IMR-90 (cell line): ENCODE data around the gene PLAC9. TPM values are rescaled to one million over a fixed set of nuclear protein-coding genes. Genes with fewer than 3 reads are reported as not detected.

Experiments
- ATAC-seq: fragments of 200-7000 bp; cut with Tn5 transposase; 2 replicates; pipeline ENCODE4 v1.9.1; 2020; ENCODE audit warnings: low read depth, mild to moderate bottlenecking, moderate library complexity
- BruUV-seq: library from RNA; stranded (reverse); fragments of 400-500 nt; replicated peaks from 2 replicates; lab custom pipeline; 2021; lab: Mats Ljungman, UMichigan
- CTCF ChIA-PET: fragments of 300-600 bp; formaldehyde crosslinking; extraction: SDS; loops from one replicate; lab custom pipeline; 2021; ENCODE audit warnings: antibody characterized with exemption; lab: Yijun Ruan, JAX
- POLR2A ChIA-PET: fragments of 300-600 bp; sonication (Branson Sonifier 250); formaldehyde crosslinking; loops from one replicate; lab custom pipeline; 2022; ENCODE audit warnings: antibody characterized with exemption; ENCODE audit not compliant: unreplicated experiment; lab: Charles Lee
- DNase-seq: peaks from one replicate; pipeline ENCODE4 v3.0.0; 2013
- H2AFZ ChIP-seq: replicated peaks from 2 replicates; pipeline ENCODE3; 2013; ENCODE audit warnings: low read length, mild to moderate bottlenecking; ENCODE audit not compliant: poor library complexity
- H2AK5ac ChIP-seq: 2 replicates; pipeline ENCODE4 v1.6.1; 2013; ENCODE audit warnings: low read depth, low read length, inconsistent platforms
- H2AK9ac ChIP-seq: replicated peaks from 2 replicates; pipeline ENCODE3; 2013; ENCODE audit warnings: mild to moderate bottlenecking, low read depth, low read length, moderate library complexity; ENCODE audit not compliant: poor library complexity
- H2BK120ac ChIP-seq: 2 replicates; pipeline ENCODE4 v1.6.1; 2013; ENCODE audit warnings: low read depth, low read length, inconsistent platforms
- H2BK15ac ChIP-seq: 3 replicates; pipeline ENCODE4 v1.6.1; 2013; ENCODE audit warnings: low read depth, low read length, inconsistent platforms
- H2BK20ac ChIP-seq: 2 replicates; pipeline ENCODE4 v1.6.1; 2013; ENCODE audit warnings: low read depth, mild to moderate bottlenecking, inconsistent platforms, low read length, moderate library complexity
- H2BK5ac ChIP-seq: 2 replicates; pipeline ENCODE4 v1.6.1; 2013; ENCODE audit warnings: mild to moderate bottlenecking, low read depth, low read length, inconsistent platforms; ENCODE audit not compliant: poor library complexity, severe bottlenecking
- H3K14ac ChIP-seq: replicated peaks from 2 replicates; pipeline ENCODE4 v1.6.1; 2013; ENCODE audit warnings: low read depth, low read length, inconsistent platforms
- H3K18ac ChIP-seq: 2 replicates; pipeline ENCODE4 v1.6.1; 2013; ENCODE audit warnings: low read depth, low read length, control low read depth
- H3K23ac ChIP-seq: 2 replicates; pipeline ENCODE4 v1.6.1; 2013; ENCODE audit warnings: low read depth, low read length, inconsistent platforms
- H3K27ac ChIP-seq: 2 replicates; pipeline ENCODE4 v1.5.1; 2013; ENCODE audit warnings: mild to moderate bottlenecking, control low read depth, low read length; ENCODE audit not compliant: insufficient read depth
- H3K27me3 ChIP-seq: 2 replicates; pipeline ENCODE4 v1.6.1; 2013; ENCODE audit warnings: low read length; ENCODE audit not compliant: control insufficient read depth, insufficient read depth
- H3K36me3 ChIP-seq: 2 replicates; pipeline ENCODE4 v1.6.1; 2013; ENCODE audit warnings: low read length, mixed read lengths; ENCODE audit not compliant: control insufficient read depth, insufficient read depth
- H3K4ac ChIP-seq: 2 replicates; pipeline ENCODE4 v1.6.1; 2013; ENCODE audit warnings: low read depth, low read length, inconsistent platforms
- H3K4me1 ChIP-seq: 2 replicates; pipeline ENCODE4 v1.6.1; 2013; ENCODE audit warnings: low read length, mixed read lengths; ENCODE audit not compliant: control insufficient read depth, insufficient read depth
- H3K4me2 ChIP-seq: 2 replicates; pipeline ENCODE4 v1.6.1; 2013; ENCODE audit warnings: low read depth, mild to moderate bottlenecking, control low read depth, low read length, moderate library complexity
- H3K4me3 ChIP-seq: 2 replicates; pipeline ENCODE4 v1.5.1; 2013; ENCODE audit warnings: low read depth, mild to moderate bottlenecking, control low read depth, low read length, moderate library complexity; ENCODE audit not compliant: insufficient read depth
- H3K56ac ChIP-seq: 2 replicates; pipeline ENCODE4 v1.6.1; 2013; ENCODE audit warnings: low read length, inconsistent platforms; ENCODE audit not compliant: insufficient read depth; ENCODE audit errors: extremely low read depth
- H3K79me1 ChIP-seq, 2 experiments: 2 replicates each; pipeline ENCODE4 v1.6.1; 2013; ENCODE audit warnings: low read length in 2 of 2, inconsistent platforms in 1 of 2, low read depth in 1 of 2
- H3K9ac ChIP-seq: 2 replicates; pipeline ENCODE4 v1.6.1; 2013; ENCODE audit warnings: low read depth, low read length, control low read depth
- H3K9me1 ChIP-seq: 2 replicates; pipeline ENCODE4 v1.6.1; 2013; ENCODE audit warnings: low read length, inconsistent platforms; ENCODE audit not compliant: insufficient read depth
- H3K9me3 ChIP-seq: 2 replicates; pipeline ENCODE4 v1.6.1; 2013; ENCODE audit warnings: low read length; ENCODE audit not compliant: control insufficient read depth, insufficient read depth
- H4K20me1 ChIP-seq: 2 replicates; pipeline ENCODE4 v1.6.1; 2013; ENCODE audit warnings: low read length, inconsistent platforms; ENCODE audit not compliant: insufficient read depth
- H4K5ac ChIP-seq: 2 replicates; pipeline ENCODE4 v1.6.1; 2013; ENCODE audit warnings: mild to moderate bottlenecking, low read depth, low read length, control low read depth
- H4K8ac ChIP-seq, 2 experiments: 2 replicates each; pipeline ENCODE4 v1.6.1; 2013; ENCODE audit warnings: low read depth in 2 of 2, low read length in 2 of 2, control low read depth in 1 of 2, inconsistent platforms in 1 of 2
- H4K91ac ChIP-seq: 2 replicates; pipeline ENCODE4 v1.6.1; 2013; ENCODE audit warnings: low read depth, low read length, inconsistent platforms; ENCODE audit not compliant: insufficient read depth
- CHD1 ChIP-seq: IDR thresholded peaks from 2 replicates; pipeline ENCODE4 v1.6.1; 2012; ENCODE audit warnings: low read depth, low read length, improper control_type of control experiment
- MAFK ChIP-seq: IDR thresholded peaks from 2 replicates; pipeline ENCODE4 v1.6.1; 2012; ENCODE audit warnings: low read depth, low read length, improper control_type of control experiment
- RCOR1 ChIP-seq: IDR thresholded peaks from 2 replicates; pipeline ENCODE4 v1.6.1; 2012; ENCODE audit warnings: mild to moderate bottlenecking, low read length, improper control_type of control experiment; ENCODE audit not compliant: insufficient replicate concordance
- SMC3 ChIP-seq: fragments of 150-350 bp; IDR thresholded peaks from 2 replicates; pipeline ENCODE4 v1.6.1; 2016; ENCODE audit warnings: low read depth, mild to moderate bottlenecking, antibody characterized with exemption, low read length, moderate library complexity
- WGBS, 2 experiments: methylation state at CpG; one replicate each; pipeline versions ENCODE4 v1.1.5 to v1.1.7; 2013; ENCODE audit warnings: missing lambda C conversion rate in 2 of 2; ENCODE audit not compliant: insufficient read length in 1 of 2; ENCODE audit errors: extremely low coverage in 2 of 2; 5-methylcytosine and 5-hydroxymethylcytosine counted together
- dilution Hi-C: fragments of 300-500 bp; cut with HindIII; formaldehyde crosslinking; loops from one replicate; pipeline ENCODE4 v1.14.3; 2018; ENCODE audit warnings: low sequenced_read_pairs; ENCODE audit not compliant: unreplicated experiment
- in situ Hi-C: fragments of 300-500 bp; cut with MboI; formaldehyde crosslinking; loops from 3 replicates; pipeline ENCODE4 v1.14.3; 2019; ENCODE audit warnings: low sequenced_read_pairs, inconsistent platforms, mixed read lengths
- intact Hi-C: fragments of 100-400 bp; cut with micrococcal nuclease; formaldehyde crosslinking; loops from 2 replicates; pipeline ENCODE4 v1.10.0; 2022
- polyA plus RNA-seq, 3 experiments: library from polyadenylated mRNA; depleted of rRNA; stranded (reverse); fragments of >200 nt; gene quantifications; 2 replicates each; pipeline ENCODE4 v1.2.3, GENCODE V29; 2012; ENCODE audit warnings: low replicate concordance in 1 of 3
- total RNA-seq: library from RNA; depleted of rRNA; stranded (reverse); fragments of >200 nt; gene quantifications from 2 replicates; pipeline ENCODE4 v1.2.3, GENCODE V29; 2012

The PLAC9 gene
- total and polyA plus RNA-seq, 2 of the 4 experiments (the other 2 are of a cell fraction), result 1.6 to 12.2 TPM

DNA sequence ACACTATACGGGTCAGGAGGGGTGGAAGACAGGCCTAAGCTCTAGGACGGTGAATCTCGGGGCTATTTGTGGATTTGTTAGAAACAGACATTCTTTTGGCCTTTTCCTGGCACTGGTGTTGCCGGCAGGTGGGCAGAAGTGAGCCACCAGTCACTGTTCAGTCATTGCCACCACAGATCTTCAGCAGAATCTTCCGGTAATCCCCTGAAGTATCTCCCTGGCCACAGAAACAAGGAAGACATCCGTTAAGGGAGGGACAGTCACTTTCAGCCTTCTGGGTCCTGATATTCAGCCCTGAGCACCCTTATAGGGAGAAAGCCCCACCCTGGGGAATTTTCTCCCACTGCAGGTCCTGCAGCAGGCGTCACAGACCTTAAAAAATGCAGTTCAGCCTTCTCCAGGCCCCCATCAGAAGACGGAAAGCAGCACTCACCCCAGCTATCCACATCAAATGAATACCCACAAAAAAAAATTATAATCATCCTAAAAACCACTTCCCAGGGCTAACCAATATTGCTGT, 23.2 kb downstream of the PLAC9 start:
- BruUV-seq, result no TSS peak
- Histone ChIP-seq H3K14ac (peak overlapping the region; percentile 93), H4K8ac (peak overlapping the region; percentile 13 to 83; a peak in 3 of 4 replicates), H2BK120ac (peak overlapping the region; percentile 96), H3K18ac (peak overlapping the region; percentile 82), H3K36me3 (peaks cover 60% of the 10 kb centered on the region), H3K4me3 (no peak overlapping the region), H3K9me1 (peaks cover 58% of the 10 kb centered on the region), H2AFZ (peak overlapping the region; percentile 38), H2BK15ac (peak overlapping the region; percentile 87; the same call in 2 of the 3 replicates), H2AK5ac (peak overlapping the region; percentile 88), H3K23ac (peak overlapping the region; percentile 96), H2BK5ac (peak overlapping the region; percentile 87), H3K79me1 (peaks cover 32 to 71% of the 10 kb centered on the region in 2 experiments), H4K20me1 (peaks cover 21% of the 10 kb centered on the region), H4K5ac (peak overlapping the region; percentile 69), H3K27me3 (no peaks in the 10 kb centered on the region), H3K56ac (peak overlapping the region; percentile 71), H3K4me2 (peak overlapping the region; percentile 78), H4K91ac (peak overlapping the region; percentile 92), H3K4ac (peak overlapping the region; percentile 98), H3K9ac (peak overlapping the region; percentile 45), H3K27ac (peak overlapping the region; percentile 81), H3K9me3 (no peaks in the 10 kb centered on the region), H2AK9ac (peak overlapping the region; percentile 84), H2BK20ac (peak overlapping the region; percentile 92), H3K4me1 (peaks cover 45% of the 10 kb centered on the region)
- ATAC-seq (no peak), DNase-seq (no peak)
- dilution Hi-C loops (no loop called here), intact Hi-C loops (loop anchor here (1.0 kb wide), 1 partner anchor 49 kb away; no protein-coding TSS in a partner anchor), in situ Hi-C loops (loop anchor here (10.0 to 25.0 kb wide), 2 partner anchors 49 to 307 kb away; partner anchors contain the start of genes ANXA11 and TSPAN14)
- ChIA-PET CTCF (no interaction called here), POLR2A (no interaction called here)
- no CpG with 5 or more reads among the region's 8 CpGs for WGBS, 2 experiments
- TF ChIP-seq RCOR1 (no peak), MAFK (no peak), SMC3 (no peak), CHD1 (no peak)
